Activated naive CD8-positive, alpha-beta T cell treated with anti-CD3 and anti-CD28 coated beads for 36 hours (primary cell): ENCODE measurements around the gene DIDO1. TPM values are rescaled to one million over a fixed set of nuclear protein-coding genes. Genes with fewer than 3 reads are reported as not detected.
A peak's percentile ranks its signal among the peaks of the same experiment; 100 is the strongest.

ENCODE experiments used
- DNase-seq: peaks from one replicate; pipeline ENCODE4 v3.0.0; 2021
- H3K27ac Mint-ChIP-seq: one replicate; pipeline ENCODE4 v1.8.0; 2022; ENCODE audit warnings: mild to moderate bottlenecking, moderate library complexity, mixed read lengths
- H3K27me3 Mint-ChIP-seq: one replicate; pipeline ENCODE4 v1.8.0; 2022; ENCODE audit warnings: mild to moderate bottlenecking, mixed read lengths
- H3K36me3 Mint-ChIP-seq: one replicate; pipeline ENCODE4 v1.8.0; 2021; ENCODE audit warnings: mild to moderate bottlenecking, mixed read lengths
- H3K4me1 Mint-ChIP-seq: one replicate; pipeline ENCODE4 v1.8.0; 2021; ENCODE audit warnings: mixed read lengths
- H3K4me3 Mint-ChIP-seq: one replicate; pipeline ENCODE4 v1.8.0; 2022; ENCODE audit warnings: mild to moderate bottlenecking, moderate library complexity, mixed read lengths
- H3K9me3 Mint-ChIP-seq: one replicate; pipeline ENCODE4 v1.8.0; 2022; ENCODE audit warnings: mixed read lengths
- total RNA-seq, 2 experiments: library from RNA; stranded (reverse); gene quantifications; one replicate each; pipeline ENCODE4 v1.2.3, GENCODE V29; 2021

DIDO1 gene
- total RNA-seq, 2 experiments from 2014 or later: 46.3 to 47.2 TPM

DNA sequence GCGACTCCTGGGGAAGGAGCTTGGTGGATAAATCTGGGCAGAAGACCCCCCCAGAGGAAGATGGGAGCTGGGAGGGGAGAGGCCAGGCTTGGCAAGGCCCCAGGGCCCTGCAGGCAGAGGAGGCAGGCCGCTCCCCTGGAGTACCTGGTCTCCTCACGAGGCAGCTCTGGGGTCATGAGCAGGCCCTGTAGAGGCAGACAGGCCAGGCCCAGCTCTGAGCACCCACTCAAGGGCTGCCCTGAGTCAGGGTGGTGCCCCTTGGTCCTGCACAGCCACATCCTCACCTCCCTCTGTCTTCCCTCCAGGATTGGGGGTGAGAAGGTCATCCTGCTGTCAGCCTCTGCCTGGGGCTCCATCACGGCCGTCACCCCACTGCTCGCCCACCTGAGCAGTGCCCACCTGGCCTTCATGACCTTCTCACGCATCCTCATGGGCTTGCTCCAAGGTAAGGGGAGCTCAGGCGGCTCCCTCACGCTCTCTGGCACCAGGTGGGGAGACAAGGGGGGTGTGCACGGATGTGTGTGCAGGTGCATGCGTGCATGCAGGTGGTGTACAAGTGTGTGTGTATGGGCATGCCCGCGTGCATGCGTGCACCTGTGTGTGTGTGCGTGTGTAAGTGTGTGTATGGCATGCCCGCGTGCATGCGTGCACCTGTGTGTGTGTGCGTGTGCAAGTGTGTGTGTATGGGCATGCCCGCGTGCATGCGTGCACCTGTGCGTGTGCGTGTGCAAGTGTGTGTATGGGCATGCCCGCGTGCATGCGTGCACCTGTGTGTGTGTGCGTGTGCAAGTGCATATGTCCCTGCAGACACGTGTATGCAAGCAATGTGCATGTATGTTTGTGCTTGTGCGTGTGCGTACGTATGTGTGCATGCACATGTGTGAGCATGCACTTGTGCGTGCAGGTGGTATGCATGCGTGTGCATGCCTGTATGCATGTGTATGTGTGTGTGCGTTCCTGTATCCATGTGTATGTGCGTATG lies 31.1 kb upstream of the DIDO1 start:
- Mint-ChIP-seq H3K36me3 (peaks cover 6% of the 10 kb centered on the region), H3K4me1 (peaks cover 18% of the 10 kb centered on the region), H3K27ac (no peak overlapping the region), H3K9me3 (no peaks in the 10 kb centered on the region), H3K4me3 (no peak overlapping the region), H3K27me3 (no peaks in the 10 kb centered on the region)
- DNase-seq: no peak

DNA sequence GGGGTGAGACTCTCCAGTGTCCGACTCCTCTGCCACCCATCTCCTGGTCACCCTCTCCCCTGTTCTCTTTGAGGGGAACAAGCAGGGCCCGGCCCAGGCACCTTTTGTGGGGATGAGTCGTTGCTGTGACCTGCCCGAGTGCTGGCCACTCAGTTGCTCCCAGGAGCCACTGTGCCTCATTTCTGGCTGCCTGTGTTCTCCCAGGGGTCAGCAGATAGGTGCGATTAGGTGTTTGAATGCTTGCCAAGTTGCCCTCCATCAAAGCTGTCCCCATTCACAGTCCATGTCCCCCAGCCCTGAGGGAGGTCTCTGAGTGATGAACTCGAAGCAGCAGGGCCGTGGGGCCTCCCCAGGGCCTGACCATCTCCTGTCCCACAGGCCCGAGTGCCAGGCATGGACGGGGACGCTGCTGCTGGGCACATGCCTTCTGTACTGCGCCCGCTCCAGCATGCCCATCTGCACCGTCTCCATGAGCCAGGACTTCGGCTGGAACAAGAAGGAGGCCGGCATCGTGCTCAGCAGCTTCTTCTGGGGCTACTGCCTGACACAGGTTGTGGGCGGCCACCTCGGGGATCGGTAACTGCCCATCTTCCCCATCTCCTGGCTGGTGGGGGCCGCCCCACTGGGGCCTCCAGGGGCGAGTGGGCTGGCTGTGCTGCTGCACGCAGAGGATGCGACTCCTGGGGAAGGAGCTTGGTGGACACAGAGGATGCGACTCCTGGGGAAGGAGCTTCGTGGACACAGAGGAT lies 30.3 kb upstream of the DIDO1 start:
- Mint-ChIP-seq H3K27ac (no peak overlapping the region), H3K9me3 (no peaks in the 10 kb centered on the region), H3K27me3 (no peaks in the 10 kb centered on the region), H3K4me1 (peaks cover 20% of the 10 kb centered on the region), H3K36me3 (peaks cover 6% of the 10 kb centered on the region), H3K4me3 (no peak overlapping the region)
- no peak for DNase-seq

DNA sequence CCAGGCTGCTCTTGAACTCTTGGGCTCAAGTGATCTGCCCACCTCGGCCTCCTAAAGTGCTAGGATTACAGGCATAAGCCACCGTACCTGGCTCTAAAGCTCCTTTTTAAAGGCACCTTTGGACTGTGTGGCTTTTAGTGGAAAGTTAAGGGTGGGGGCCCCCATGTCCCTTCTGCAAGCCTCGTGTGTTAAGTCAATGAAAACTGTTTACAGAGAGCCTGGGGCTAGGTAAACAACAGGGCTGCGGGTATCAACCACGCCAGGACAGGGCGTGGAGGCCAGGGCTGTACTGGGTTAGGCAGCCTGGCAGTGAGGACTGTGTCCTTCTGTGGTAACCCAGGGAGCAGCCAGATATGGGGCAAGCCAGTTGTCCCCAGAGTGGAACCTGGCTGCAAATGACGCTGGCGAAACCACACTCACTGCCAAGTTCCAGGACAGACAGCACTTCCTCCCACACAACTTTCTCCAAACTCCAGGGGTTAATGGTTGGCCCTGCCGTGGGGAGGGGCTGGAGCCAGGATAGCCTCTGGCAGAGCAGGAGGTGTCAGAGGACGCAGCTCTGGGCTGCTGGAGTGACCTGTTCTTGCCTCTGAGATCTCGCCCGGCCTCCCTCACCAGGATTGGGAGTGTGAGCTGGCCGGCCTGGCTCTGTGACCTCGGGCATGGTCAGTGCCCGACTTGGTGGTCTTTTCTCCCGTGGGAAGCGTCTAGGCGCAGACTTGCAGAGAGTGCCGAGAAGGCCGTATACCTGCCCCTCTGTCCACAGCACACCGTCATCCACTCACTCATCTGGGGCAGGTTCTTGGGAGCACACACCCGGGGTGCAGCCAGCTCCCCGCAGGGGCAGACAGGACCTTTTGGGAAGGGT lies 29.4 kb upstream of the DIDO1 start:
- Mint-ChIP-seq H3K4me1 (peaks cover 22% of the 10 kb centered on the region), H3K36me3 (peaks cover 6% of the 10 kb centered on the region), H3K27me3 (no peaks in the 10 kb centered on the region), H3K27ac (no peak overlapping the region), H3K4me3 (no peak overlapping the region), H3K9me3 (no peaks in the 10 kb centered on the region)
- no peak for DNase-seq

DNA sequence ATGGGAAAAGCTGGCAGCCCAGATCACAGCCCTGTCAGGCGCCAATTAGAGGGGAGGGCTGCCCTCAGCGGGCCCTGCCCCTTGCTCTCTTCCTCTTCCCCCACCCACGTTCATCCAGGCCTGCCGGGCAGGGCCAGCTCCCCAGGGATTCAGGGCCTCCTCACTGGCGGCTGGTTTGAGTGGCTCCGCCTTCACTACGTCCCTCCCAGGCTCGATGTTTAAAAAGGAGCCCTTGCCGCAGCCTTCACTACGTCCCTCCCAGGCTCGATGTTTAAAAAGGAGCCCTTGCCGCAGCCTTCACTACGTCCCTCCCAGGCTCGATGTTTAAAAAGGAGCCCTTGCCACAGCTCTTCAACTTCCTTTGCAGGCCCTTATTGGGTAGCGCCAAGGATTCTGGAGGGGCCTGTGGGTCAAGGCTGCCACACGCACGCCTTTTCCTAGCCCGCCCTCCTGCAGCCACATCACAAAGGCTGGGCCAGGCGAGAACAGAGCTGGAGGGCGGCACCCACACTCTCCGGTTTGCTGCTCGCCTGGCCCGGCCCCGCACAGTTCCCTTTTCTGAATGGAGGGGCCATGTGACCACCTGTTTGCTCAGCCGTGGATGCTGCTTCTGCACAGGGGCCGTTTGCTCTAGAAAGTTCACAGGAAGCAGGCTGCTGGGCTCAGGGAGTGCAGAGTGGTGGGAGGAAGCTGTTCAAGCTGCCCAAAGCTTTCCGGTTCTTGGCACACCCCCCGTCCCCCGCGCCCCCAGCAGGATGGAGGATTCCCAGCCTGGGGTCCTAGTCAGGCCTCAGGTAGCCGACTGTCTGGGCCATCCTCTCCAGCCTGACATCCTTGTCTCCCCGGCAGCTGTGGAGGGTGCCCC lies 27.8 kb upstream of the DIDO1 start:
- DNase-seq: peak; percentile 78
- no peaks in the 10 kb centered on the region for H3K9me3 Mint-ChIP-seq
- H3K36me3 Mint-ChIP-seq: peaks cover 19% of the 10 kb centered on the region
- H3K27ac Mint-ChIP-seq: peak overlapping the region; percentile 90
- no peaks in the 10 kb centered on the region for H3K27me3 Mint-ChIP-seq
- H3K4me3 Mint-ChIP-seq: peak overlapping the region; percentile 84
- peaks cover 17% of the 10 kb centered on the region for H3K4me1 Mint-ChIP-seq

DNA sequence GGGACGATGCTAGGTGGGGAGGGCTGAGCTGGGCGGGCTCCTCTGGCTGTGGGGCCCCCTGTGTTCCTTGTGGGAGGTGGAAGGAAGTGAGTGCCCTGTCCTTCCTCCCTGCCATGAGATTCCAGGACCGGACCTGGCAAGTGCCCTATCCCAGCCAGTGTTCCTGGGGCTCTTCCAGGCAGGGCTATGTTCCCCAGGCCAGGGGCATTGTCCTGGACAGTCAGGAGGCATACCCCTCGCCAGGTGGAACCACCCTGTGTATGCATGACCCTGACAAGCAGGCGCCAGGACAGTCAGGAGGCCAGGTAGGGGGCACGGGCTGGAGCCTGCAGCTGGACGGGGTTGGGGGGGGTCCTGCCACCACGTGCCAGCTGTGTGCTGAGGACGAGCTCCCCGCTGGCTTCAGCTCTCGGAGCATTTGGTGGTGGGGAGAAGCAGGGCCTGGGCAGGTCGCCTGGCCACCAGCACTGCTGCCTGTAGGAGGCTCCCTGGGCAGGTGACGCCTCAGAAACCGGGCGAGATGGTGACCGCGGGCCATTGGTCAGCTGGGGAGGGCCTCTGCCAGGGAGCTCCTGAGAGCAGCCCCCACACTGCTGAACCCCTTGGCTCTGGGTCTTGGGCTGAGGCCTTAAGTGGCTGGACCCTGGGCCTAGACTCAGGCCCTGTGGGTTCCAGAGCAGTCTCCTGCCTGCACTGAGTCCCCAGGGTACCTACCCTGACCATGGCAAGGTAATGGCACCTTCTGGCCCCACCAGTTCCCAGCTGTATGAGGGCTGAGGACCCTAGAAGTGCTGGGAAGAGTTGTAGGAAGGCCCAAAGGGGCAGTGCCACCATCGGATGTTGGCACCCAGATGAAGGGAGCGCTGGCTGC lies 26.9 kb upstream of the DIDO1 start:
- H3K4me1 Mint-ChIP-seq: peaks cover 16% of the 10 kb centered on the region
- DNase-seq: no peak
- H3K4me3 Mint-ChIP-seq: peak overlapping the region; percentile 84

DNA sequence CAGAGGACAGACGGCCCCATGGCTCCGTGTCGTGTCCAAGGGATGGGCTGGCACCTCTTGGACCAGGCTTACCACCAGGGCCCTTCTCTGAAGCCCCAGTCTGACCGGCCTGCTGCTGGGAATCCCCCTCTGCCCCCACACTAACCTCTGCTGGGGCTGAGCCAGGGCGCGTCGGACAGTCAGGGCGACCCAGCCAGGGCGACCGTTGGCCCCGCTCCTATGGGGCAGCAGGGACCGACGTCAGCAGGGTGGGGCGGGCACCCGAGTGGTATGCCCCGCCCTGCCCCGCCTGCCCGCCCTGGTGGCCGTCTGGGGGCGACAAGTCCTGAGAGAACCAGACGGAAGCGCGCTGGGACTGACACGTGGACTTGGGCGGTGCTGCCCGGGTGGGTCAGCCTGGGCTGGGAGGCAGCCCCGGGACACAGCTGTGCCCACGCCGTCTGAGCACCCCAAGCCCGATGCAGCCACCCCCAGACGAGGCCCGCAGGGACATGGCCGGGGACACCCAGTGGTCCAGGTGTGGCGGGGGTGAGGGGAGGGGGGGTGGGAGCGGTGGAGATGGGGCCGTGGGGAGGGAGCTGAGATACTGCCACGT lies 26.2 kb upstream of the DIDO1 start, which contains the start of gene SLC17A9:
Gene SLC17A9, plus strand, starts transcription at position 337 of the 595 bp plus-strand sequence. Its CDS starts 122 bp downstream, at position 459.
- Mint-ChIP-seq H3K4me3 (peak within 1 kb of the TSS; percentile 84), H3K27me3 (no peaks in the 10 kb centered on the region), H3K4me1 (peaks cover 13% of the 10 kb centered on the region), H3K27ac (peak within 1 kb of the TSS; percentile 90), H3K36me3 (peaks cover 29% of the 10 kb centered on the region), H3K9me3 (peaks cover 2% of the 10 kb centered on the region)
- DNase-seq: peak; percentile 81

More for the DNA sequence above, 26.9 kb upstream of the DIDO1 start:
- Mint-ChIP-seq H3K27me3 (no peaks in the 10 kb centered on the region), H3K27ac (peak overlapping the region; percentile 90), H3K36me3 (peaks cover 27% of the 10 kb centered on the region), H3K9me3 (peaks cover 2% of the 10 kb centered on the region)

DNA sequence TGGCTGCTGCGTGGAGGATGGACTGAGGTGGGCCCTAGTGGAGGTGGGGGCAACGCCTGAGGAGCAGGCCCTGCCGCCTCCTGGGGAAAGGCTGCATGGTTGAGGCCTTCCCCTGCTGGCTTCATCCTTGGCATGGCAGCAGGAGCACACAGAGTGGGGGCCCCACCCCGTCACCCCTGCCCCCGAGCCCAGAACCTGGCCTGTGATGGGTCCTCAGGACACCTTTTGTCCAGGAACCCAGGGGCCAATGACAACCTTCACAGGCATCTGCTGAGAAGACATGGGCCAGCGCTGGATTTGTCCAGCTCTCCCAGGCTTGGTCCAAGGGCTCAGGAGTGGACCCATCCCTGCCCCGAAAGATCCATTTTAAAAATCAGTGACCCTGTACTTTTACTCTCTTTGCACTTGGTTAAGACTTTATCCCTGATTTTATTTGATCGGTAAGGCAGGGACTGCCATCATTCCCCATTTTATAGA lies 25.6 kb upstream of the DIDO1 start:
- peak overlapping the region; percentile 84 for H3K4me3 Mint-ChIP-seq
- peaks cover 2% of the 10 kb centered on the region for H3K9me3 Mint-ChIP-seq
- H3K27ac Mint-ChIP-seq: peak overlapping the region; percentile 72
- peaks cover 28% of the 10 kb centered on the region for H3K36me3 Mint-ChIP-seq
- DNase-seq: no peak
- H3K4me1 Mint-ChIP-seq: peaks cover 15% of the 10 kb centered on the region
- H3K27me3 Mint-ChIP-seq: no peaks in the 10 kb centered on the region

DNA sequence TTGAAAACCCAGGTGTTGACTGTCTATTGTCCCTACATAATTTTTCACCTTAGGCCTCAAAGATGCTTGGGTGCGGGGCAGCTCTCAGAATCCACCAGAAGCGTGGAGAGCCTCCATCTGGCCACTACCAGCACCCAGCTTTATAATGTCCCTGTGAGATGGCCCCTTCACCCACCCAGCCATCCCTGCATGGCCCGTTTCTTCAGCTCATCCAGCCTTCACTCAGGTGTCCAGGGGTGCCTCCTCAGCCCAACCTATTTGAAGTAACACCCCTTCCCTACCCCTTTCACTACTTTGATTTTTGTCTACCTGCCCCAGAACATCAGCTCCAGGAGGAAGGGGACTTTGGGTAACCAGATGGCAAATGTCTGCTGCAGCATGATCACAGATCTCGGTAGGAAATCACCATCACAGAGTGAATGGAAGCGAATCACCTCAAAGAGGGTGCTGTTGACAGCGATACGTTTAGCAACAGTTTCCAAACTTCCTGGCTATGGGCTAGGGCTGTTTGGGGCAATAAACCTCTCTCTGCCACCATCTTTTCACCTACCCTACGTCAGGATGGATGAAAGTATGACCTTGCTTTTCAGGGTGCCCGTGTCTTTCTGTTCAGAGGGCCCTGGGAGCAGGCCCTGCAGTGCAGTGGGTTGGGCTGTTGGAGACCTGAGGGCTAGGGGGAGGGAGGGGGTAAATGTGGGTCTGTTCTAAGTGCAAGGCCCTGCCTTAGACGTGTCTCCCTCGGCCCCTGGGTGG lies 25.0 kb upstream of the DIDO1 start:
- DNase-seq: no peak
- Mint-ChIP-seq H3K27me3 (no peaks in the 10 kb centered on the region), H3K4me3 (peak overlapping the region; percentile 1), H3K4me1 (peaks cover 15% of the 10 kb centered on the region), H3K27ac (no peak overlapping the region), H3K9me3 (peaks cover 2% of the 10 kb centered on the region), H3K36me3 (peaks cover 27% of the 10 kb centered on the region)

DNA sequence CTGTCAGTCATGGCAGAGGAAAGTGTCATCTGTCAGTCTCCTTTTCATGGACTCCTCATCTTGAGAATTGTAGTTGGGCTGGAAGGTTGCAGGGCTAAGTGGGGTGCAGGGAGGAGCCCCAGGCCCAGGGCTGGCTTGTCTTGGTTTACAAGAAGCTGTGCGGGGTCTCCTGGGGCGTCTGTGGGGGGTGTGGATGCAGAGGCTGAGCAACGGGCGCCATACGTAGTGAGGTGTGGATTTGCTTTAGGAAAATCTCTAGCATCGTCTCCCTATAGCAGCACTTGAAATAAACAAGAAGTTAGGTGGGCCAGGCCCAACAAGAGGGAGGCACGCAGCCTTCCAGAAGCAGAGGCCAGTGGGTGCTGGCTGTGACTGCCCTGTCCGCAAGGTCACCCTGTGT lies 24.4 kb upstream of the DIDO1 start:
- DNase-seq: no peak
- peaks cover 15% of the 10 kb centered on the region for H3K4me1 Mint-ChIP-seq
- H3K9me3 Mint-ChIP-seq: peaks cover 2% of the 10 kb centered on the region
- H3K27ac Mint-ChIP-seq: no peak overlapping the region
- H3K4me3 Mint-ChIP-seq: no peak overlapping the region
- no peaks in the 10 kb centered on the region for H3K27me3 Mint-ChIP-seq
- peaks cover 29% of the 10 kb centered on the region for H3K36me3 Mint-ChIP-seq

DNA sequence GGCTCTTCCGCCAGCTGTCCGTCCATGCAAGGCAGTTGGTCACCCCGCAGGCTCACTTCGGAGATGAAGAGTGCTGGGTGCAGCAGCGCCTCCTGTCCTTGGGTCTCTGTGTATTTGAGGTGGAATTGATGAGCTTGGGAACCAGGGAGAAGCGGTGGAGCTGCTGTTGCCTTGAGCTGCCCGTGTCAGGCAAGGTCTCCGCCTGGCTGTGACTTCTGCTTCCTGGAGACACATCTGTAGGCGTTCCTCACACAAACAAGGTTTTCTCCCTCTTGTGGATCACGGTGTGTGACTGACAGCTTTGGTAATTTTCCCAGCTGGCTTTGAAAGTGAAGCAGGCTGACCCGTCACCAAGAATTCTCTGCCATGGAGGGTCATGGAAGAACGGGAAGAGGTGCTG lies 23.7 kb upstream of the DIDO1 start:
- DNase-seq: no peak
- no peaks in the 10 kb centered on the region for H3K27me3 Mint-ChIP-seq
- H3K4me1 Mint-ChIP-seq: peaks cover 15% of the 10 kb centered on the region
- H3K9me3 Mint-ChIP-seq: peaks cover 2% of the 10 kb centered on the region
- no peak overlapping the region for H3K27ac Mint-ChIP-seq
- peaks cover 29% of the 10 kb centered on the region for H3K36me3 Mint-ChIP-seq
- no peak overlapping the region for H3K4me3 Mint-ChIP-seq

DNA sequence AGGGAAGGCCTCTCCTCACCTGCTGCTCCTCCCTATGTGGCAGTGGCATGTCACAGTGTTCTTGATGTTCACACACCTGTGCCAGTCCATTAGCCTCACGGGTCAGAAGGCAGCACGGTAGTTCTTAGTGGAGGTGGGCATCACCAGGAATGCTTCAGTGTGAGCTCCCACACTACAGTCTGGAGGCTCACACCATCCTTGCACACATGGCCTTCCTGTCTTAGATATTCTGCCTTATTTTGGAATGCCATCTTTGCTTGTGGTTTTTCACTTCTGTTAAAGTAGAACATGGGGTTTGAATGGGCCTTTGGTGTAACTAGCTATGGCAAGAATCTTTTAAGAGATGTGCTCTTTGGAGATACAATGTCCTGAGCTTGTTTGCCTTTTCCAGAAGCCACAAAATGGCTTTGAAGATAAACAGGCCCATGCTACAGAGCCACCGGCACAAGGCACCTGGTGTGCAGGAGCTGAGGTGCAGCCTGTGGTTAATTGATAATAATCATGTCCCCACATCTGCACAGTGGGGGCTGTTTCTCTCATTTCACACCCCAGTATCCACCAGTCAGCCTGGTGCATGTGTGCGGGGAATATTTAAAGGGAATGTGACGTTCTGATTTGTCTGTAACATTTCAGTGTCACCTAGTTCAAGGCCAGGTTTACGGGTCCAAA lies 23.0 kb upstream of the DIDO1 start:
- H3K4me1 Mint-ChIP-seq: peaks cover 11% of the 10 kb centered on the region

More for the DNA sequence above, 23.0 kb upstream of the DIDO1 start:
- Mint-ChIP-seq H3K9me3 (peaks cover 2% of the 10 kb centered on the region), H3K4me3 (no peak overlapping the region), H3K27me3 (no peaks in the 10 kb centered on the region), H3K36me3 (peaks cover 29% of the 10 kb centered on the region), H3K27ac (no peak overlapping the region)
- no peak for DNase-seq
